Ovary (tissue), 9 donors: ENCODE measurements around the gene HS6ST2. TPM values are rescaled to one million over a fixed set of nuclear protein-coding genes. Genes with fewer than 3 reads are reported as not detected.

Experiments
- DNase-seq, 5 donors: peaks; one replicate each; pipeline ENCODE4 v3.0.0-alpha.2; 2019 to 2020
- H3K27ac ChIP-seq, 2 donors: fragments of 200-600 bp; one replicate each; pipeline versions ENCODE4 v1.5.1 to v1.8.0; 2019 to 2022
- H3K27me3 ChIP-seq: fragments of 200-600 bp; one replicate; pipeline ENCODE4 v1.8.0; 2022
- H3K36me3 ChIP-seq: fragments of 200-600 bp; sonication (generic); one replicate; pipeline ENCODE4 v1.5.1; 2019
- H3K4me1 ChIP-seq: one replicate; pipeline ENCODE4 v1.8.1; 2013; ENCODE audit warnings: mild to moderate bottlenecking, moderate library complexity; ENCODE audit not compliant: insufficient read depth
- H3K4me3 ChIP-seq: fragments of 200-600 bp; sonication (generic); one replicate; pipeline ENCODE4 v1.5.1; 2017
- H3K9me3 ChIP-seq, 2 donors: fragments of 200-600 bp in 1 of 2; sonication (generic) in 1 of 2; one replicate each; pipeline versions ENCODE4 v1.5.1 to v1.8.1; 2013 to 2019; ENCODE audit warnings: mild to moderate bottlenecking in 1 of 2, moderate library complexity in 1 of 2
- EP300 ChIP-seq: sonication (generic); formaldehyde crosslinking; IDR thresholded peaks from one replicate; pipeline ENCODE4 v1.6.1; 2017; ENCODE audit warnings: antibody characterized with exemption
- POLR2A ChIP-seq: fragments of 450-650 bp; IDR thresholded peaks from one replicate; pipeline ENCODE4 v1.6.1; 2017; ENCODE audit warnings: antibody characterized with exemption, mild to moderate bottlenecking, moderate library complexity
- WGBS, 3 donors: extraction: QIAGEN DNeasy Blood & Tissue Kit in 1 of 3; methylation state at CpG; one replicate each; pipeline versions ENCODE4 v1.1.5 to v1.1.7; 2013 to 2017; 5-methylcytosine and 5-hydroxymethylcytosine counted together
- intact Hi-C, 4 donors: fragments of 100-400 bp; cut with DNase I; formaldehyde crosslinking; loops; one replicate each; pipeline versions ENCODE4 v1.11.0 to v1.15.1; 2022 to 2023
- polyA plus RNA-seq, 2 donors: library from polyadenylated mRNA; stranded (reverse); fragments of 200-250 nt in 1 of 2; fragments of 350-450 nt in 1 of 2; fragmentation: Illumina TruSeq in 1 of 2; extraction: RNeasy Lipid Tissue Mini Kit (QIAGEN cat#74804) in 1 of 2; gene quantifications; one replicate each; pipeline ENCODE4 v1.2.3, GENCODE V29; 2013 to 2014
- total RNA-seq, 7 donors: library from RNA; depleted of rRNA in 2 of 7; stranded (reverse); fragments of >200 nt in 2 of 7; fragmentation: NEBNext Ultra II Directional in 3 of 7; extraction: Animal tissue kit (Norgen Biotek cat#: 25700) in 3 of 7; gene quantifications; one replicate each; pipeline versions ENCODE4 v1.1.0 to v1.2.4, GENCODE V29; 2016 to 2023
- TF ChIP-seq, protein P1 (sequence below), 3 donors: fragments of 450-650 bp in 2 of 3; fragments of 200-600 bp in 1 of 3; IDR thresholded peaks; one replicate each; pipeline versions ENCODE4 v1.5.1 to v1.8.0; 2016 to 2022; ENCODE audit warnings: antibody characterized with exemption in 3 of 3, mild to moderate bottlenecking in 1 of 3
- donor health status: DM: no; HTN: no; CAD: no; lungs with moderate emphysema.
- donor health status: DM: no; HTN: no; CAD: no.
- donor health status: Bipolar disorder and iron deficiency.
- donor health status: DM: yes; HTN: yes; CAD: no.
- donor health status: DM: no; HTN: no; CAD: no.
- donor health status: DM: yes; HTN: yes; CAD: no.

The HS6ST2 gene
- total and polyA plus RNA-seq, 9 donors: 5.9 to 29.0 (median 12.9) TPM

DNA sequence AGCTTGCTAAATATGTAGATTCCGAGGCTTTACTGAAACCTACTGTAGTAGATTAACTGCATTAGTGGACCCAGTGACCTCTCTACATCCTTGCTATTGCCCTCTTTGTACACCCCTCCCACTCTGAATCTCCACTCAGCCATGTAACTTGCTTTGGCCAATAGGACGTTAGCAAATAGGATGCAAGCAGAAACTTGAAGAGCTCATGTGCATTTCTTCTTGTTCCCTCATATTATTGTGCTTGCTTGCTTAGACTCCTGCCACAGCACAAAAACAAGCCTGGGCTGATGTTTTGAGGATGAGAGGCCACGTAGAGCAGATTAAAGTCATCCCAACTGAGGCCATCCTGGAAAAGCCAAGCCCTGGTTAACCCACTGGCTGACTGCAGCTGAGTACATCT lies 147.9 kb downstream of the HS6ST2 start:
- intact Hi-C loops: no loop called here
- no peak for DNase-seq
- Histone ChIP-seq H3K4me3 (no peak overlapping the region), H3K4me1 (no peaks in the 10 kb centered on the region), H3K27ac (no peak overlapping the region), H3K36me3 (no peaks in the 10 kb centered on the region), H3K9me3 (no peaks in the 10 kb centered on the region), H3K27me3 (no peaks in the 10 kb centered on the region)
- 61 to 63% (median 62%) methylated on average over 3 of the region's 3 CpGs for WGBS, 3 donors
- no peak for TF ChIP-seq EP300
- no peak for TF ChIP-seq POLR2A
- TF ChIP-seq, protein P1, sequence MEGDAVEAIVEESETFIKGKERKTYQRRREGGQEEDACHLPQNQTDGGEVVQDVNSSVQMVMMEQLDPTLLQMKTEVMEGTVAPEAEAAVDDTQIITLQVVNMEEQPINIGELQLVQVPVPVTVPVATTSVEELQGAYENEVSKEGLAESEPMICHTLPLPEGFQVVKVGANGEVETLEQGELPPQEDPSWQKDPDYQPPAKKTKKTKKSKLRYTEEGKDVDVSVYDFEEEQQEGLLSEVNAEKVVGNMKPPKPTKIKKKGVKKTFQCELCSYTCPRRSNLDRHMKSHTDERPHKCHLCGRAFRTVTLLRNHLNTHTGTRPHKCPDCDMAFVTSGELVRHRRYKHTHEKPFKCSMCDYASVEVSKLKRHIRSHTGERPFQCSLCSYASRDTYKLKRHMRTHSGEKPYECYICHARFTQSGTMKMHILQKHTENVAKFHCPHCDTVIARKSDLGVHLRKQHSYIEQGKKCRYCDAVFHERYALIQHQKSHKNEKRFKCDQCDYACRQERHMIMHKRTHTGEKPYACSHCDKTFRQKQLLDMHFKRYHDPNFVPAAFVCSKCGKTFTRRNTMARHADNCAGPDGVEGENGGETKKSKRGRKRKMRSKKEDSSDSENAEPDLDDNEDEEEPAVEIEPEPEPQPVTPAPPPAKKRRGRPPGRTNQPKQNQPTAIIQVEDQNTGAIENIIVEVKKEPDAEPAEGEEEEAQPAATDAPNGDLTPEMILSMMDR (IDR thresholded peaks at IDR 0.05): no peak

DNA sequence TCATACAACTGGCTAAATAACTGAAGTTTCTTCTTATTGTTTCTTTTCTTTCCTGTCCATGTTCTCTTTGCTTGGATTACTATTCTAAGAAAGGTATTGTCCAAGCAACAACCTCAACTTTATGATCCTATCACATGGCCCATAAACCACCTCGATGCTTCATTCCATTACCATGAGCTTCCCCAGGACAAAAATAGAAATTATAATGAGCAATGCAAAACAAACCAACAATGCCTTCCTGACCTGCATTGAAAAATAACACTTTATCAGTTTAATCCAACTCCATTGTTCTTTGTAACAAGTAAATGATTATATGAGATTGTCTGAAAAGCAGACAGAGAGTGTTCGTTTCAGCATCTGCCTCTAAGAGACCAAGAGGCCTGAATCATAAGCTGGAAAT lies 148.8 kb downstream of the HS6ST2 start:
- H3K36me3 ChIP-seq: no peaks in the 10 kb centered on the region
- DNase-seq: no peak
- intact Hi-C loops: no loop called here
- H3K4me1 ChIP-seq: no peaks in the 10 kb centered on the region
- 50 to 68% (median 53%) methylated on average over 2 of the region's 2 CpGs for WGBS, 3 donors
- H3K9me3 ChIP-seq: no peaks in the 10 kb centered on the region
- TF ChIP-seq, protein P1 (IDR thresholded peaks at IDR 0.05): no peak
- TF ChIP-seq POLR2A (no peak), EP300 (no peak)
- no peaks in the 10 kb centered on the region for H3K27me3 ChIP-seq
- H3K27ac ChIP-seq: no peak overlapping the region
- H3K4me3 ChIP-seq: no peak overlapping the region

DNA sequence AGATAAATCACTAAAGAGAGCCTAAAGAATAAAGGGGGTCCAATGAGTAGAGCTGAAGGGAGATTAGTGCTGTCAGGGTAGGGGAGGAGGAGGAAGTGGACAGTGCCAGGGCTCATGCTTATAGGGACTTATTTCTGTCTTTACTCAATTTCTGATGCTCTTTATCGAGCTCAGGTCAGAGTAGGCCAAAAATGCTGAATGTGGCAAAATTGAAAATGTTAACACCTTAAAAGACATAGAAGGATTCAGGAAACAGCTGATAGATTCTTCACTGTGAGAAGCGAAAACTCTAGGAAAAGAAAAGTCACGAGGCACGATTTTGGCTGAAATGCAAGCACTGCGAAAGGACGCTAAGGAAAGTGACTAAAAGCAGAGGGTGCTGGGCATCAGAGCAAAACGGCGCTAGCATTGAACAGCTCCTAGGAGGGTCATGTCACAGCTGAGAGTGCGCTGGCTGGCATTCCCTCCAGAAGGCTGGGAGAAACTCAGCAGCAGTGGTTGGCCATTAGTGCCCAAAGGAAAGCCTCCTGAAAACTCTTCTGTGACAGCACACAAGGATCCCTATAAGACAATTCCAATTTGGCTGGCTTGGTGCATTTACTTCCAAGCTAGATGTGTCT lies 150.9 kb downstream of the HS6ST2 start:
- Histone ChIP-seq H3K4me3 (no peak overlapping the region), H3K9me3 (no peaks in the 10 kb centered on the region), H3K27me3 (no peaks in the 10 kb centered on the region), H3K36me3 (no peaks in the 10 kb centered on the region), H3K27ac (no peak overlapping the region), H3K4me1 (no peaks in the 10 kb centered on the region)
- WGBS, 3 donors: 78% methylated on average over 9 of the region's 9 CpGs
- TF ChIP-seq, protein P1 (IDR thresholded peaks at IDR 0.05): no peak
- no peak for DNase-seq
- intact Hi-C loops: no loop called here

DNA sequence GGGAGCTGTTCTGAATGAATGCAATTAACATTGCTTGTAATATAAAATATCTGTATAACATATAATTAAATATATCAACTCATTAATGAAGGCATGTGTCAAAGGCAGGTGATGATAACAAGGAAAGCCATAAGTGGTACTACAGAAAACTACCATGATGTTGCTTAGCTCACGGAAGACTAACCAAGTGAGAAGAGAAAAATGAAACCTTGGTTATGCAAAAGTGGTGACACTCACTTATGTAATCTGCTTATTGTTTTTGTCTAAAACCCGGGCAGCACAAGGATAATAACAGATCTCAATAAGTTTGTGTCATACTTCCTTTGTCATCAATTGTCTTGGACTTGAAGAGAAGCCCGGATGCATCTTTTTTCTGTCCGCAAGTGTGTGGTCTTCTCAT lies 156.4 kb downstream of the HS6ST2 start:
- H3K4me1 ChIP-seq: no peaks in the 10 kb centered on the region
- DNase-seq: no peak
- TF ChIP-seq, protein P1 (IDR thresholded peaks at IDR 0.05): no peak
- no peak for TF ChIP-seq EP300
- TF ChIP-seq POLR2A: no peak
- no peaks in the 10 kb centered on the region for H3K27me3 ChIP-seq
- no peak overlapping the region for H3K4me3 ChIP-seq
- no peaks in the 10 kb centered on the region for H3K36me3 ChIP-seq
- 70 to 76% (median 71%) methylated on average over 4 of the region's 4 CpGs for WGBS, 3 donors
- no peaks in the 10 kb centered on the region for H3K9me3 ChIP-seq
- intact Hi-C loops: no loop called here
- no peak overlapping the region for H3K27ac ChIP-seq
